SU-DHL-6 (cell line): Measurements from ENCODE around the gene PNO1.

Experiments
- EZH2phosphoT487 ChIP-seq: fragments of 200-600 bp; sonication (generic), shearing (Covaris generic); conservative IDR thresholded peaks from 2 replicates; pipeline ENCODE4 v1.6.1; 2018; ENCODE audit warnings: mild to moderate bottlenecking, antibody characterized with exemption, low read length, moderate library complexity, mixed read lengths
- TF ChIP-seq, protein P1 (sequence below): fragments of 200-600 bp; sonication (generic); IDR thresholded peaks from one replicate; pipeline ENCODE4 v1.5.1; 2017; ENCODE audit warnings: antibody characterized with exemption, mild to moderate bottlenecking, low read length, moderate library complexity; ENCODE audit not compliant: insufficient read depth, poor library complexity, severe bottlenecking

DNA sequence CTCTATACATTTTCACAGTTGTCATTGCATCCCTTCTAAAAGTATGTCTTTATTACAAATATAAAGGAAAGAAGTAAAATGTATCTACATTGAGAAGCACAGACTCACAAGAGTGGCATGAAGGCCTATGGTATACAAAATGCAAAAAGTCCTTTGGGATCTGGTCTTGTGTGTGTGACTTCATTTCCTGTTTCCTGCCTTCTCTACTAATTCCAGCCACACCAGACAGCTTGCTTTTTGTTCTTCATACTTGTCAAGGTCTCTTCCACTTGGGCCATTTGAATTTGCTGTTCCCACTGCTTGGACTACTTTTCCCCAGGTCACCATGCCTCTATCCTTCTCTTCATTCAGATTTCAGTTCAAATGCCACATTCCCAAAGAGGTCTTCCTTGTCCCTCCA, 6.7 kb upstream of the PNO1 start:
- TF ChIP-seq, protein P1, sequence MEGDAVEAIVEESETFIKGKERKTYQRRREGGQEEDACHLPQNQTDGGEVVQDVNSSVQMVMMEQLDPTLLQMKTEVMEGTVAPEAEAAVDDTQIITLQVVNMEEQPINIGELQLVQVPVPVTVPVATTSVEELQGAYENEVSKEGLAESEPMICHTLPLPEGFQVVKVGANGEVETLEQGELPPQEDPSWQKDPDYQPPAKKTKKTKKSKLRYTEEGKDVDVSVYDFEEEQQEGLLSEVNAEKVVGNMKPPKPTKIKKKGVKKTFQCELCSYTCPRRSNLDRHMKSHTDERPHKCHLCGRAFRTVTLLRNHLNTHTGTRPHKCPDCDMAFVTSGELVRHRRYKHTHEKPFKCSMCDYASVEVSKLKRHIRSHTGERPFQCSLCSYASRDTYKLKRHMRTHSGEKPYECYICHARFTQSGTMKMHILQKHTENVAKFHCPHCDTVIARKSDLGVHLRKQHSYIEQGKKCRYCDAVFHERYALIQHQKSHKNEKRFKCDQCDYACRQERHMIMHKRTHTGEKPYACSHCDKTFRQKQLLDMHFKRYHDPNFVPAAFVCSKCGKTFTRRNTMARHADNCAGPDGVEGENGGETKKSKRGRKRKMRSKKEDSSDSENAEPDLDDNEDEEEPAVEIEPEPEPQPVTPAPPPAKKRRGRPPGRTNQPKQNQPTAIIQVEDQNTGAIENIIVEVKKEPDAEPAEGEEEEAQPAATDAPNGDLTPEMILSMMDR, result no peak
- TF ChIP-seq EZH2phosphoT487, result no peak
